ENCODE data around the gene PDE12. TPM values are rescaled to one million over a fixed set of nuclear protein-coding genes. Genes with fewer than 3 reads are reported as not detected.

Gene PDE12
- total and polyA plus RNA-seq, 11 donors = 2.7 to 14.6 (median 12.6) TPM

- DNase-seq (no peak), ATAC-seq (no peak)
- Histone ChIP-seq H3K9me3 (no peaks in the 10 kb centered on the region), H3K4me3 (no peak overlapping the region), H3K27ac (no peak overlapping the region), H3K36me3 (peaks cover 0 to 53% (median 41%) of the 10 kb centered on the region in 9 donors), H3K4me1 (peaks cover 0 to 50% (median 28%) of the 10 kb centered on the region in 12 donors), H3K27me3 (no peaks in the 10 kb centered on the region)
- no peak for TF ChIP-seq POLR2A (IDR thresholded peaks at IDR 0.05)
- intact Hi-C loops (cut with DNase I) = loop anchor here in 1 of 10 donors (5.0 kb wide), 1 partner anchor 38 kb away; the partner anchor contains the start of gene ARF4
- 95 to 100% (median 96%) methylated on average over 1 of the region's 1 CpG for WGBS, 4 donors
Observed at GRCh38 chr3:57559526-57559925, 3.5 kb downstream of the PDE12 start.

GRCh38 chr3:57569859-57570450, 13.9 kb downstream of the PDE12 start:
- no peak for TF ChIP-seq POLR2A (IDR thresholded peaks at IDR 0.05)
- TF ChIP-seq, protein P1, sequence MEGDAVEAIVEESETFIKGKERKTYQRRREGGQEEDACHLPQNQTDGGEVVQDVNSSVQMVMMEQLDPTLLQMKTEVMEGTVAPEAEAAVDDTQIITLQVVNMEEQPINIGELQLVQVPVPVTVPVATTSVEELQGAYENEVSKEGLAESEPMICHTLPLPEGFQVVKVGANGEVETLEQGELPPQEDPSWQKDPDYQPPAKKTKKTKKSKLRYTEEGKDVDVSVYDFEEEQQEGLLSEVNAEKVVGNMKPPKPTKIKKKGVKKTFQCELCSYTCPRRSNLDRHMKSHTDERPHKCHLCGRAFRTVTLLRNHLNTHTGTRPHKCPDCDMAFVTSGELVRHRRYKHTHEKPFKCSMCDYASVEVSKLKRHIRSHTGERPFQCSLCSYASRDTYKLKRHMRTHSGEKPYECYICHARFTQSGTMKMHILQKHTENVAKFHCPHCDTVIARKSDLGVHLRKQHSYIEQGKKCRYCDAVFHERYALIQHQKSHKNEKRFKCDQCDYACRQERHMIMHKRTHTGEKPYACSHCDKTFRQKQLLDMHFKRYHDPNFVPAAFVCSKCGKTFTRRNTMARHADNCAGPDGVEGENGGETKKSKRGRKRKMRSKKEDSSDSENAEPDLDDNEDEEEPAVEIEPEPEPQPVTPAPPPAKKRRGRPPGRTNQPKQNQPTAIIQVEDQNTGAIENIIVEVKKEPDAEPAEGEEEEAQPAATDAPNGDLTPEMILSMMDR (IDR thresholded peaks at IDR 0.05) = no peak
- Histone ChIP-seq H3K4me1 (peaks cover 0 to 6% (median 0%) of the 10 kb centered on the region in 12 donors), H3K27me3 (no peaks in the 10 kb centered on the region), H3K27ac (no peak overlapping the region), H3K9me3 (no peaks in the 10 kb centered on the region), H3K4me3 (no peak overlapping the region), H3K36me3 (peaks cover 0 to 100% (median 77%) of the 10 kb centered on the region in 9 donors)
- WGBS, 4 donors = 78 to 94% (median 82%) methylated on average over 5 to 6 of the region's 6 CpGs
- DNase-seq (no peak), ATAC-seq (no peak)
- intact Hi-C loops (cut with DNase I) = no loop called here

DNA sequence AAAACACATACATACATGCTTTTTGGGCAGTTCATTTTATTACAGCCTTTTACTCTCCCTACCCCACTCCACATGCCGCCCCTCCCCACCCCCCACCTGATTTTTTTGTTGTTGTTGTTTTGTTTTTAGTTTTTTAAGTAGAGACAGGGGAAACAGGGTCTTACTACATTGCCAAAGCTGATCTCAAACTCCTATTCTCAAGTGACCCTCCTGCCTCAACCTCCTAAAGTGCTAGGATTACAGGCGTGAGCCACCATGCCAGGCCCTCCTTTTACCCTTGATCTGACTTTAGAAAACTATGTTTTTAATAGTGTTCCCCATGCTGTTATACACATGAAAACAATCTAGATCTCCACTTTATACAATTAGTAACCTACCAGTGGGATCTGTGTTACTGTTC, 14.8 kb downstream of the PDE12 start:
- no peaks in the 10 kb centered on the region for H3K9me3 ChIP-seq
- no peak overlapping the region for H3K4me3 ChIP-seq
- peaks cover 0 to 10% (median 0%) of the 10 kb centered on the region in 12 donors for H3K4me1 ChIP-seq
- H3K27me3 ChIP-seq = no peaks in the 10 kb centered on the region
- no peak overlapping the region for H3K27ac ChIP-seq
- no peak for DNase-seq
- 96 to 100% (median 98%) methylated on average over 2 of the region's 2 CpGs for WGBS, 4 donors
- ATAC-seq = no peak
- intact Hi-C loops (cut with DNase I) = no loop called here
- TF ChIP-seq, protein P1 (IDR thresholded peaks at IDR 0.05) = no peak
- TF ChIP-seq POLR2A (IDR thresholded peaks at IDR 0.05) = no peak
- H3K36me3 ChIP-seq = peaks cover 0 to 100% (median 77%) of the 10 kb centered on the region in 9 donors

DNA sequence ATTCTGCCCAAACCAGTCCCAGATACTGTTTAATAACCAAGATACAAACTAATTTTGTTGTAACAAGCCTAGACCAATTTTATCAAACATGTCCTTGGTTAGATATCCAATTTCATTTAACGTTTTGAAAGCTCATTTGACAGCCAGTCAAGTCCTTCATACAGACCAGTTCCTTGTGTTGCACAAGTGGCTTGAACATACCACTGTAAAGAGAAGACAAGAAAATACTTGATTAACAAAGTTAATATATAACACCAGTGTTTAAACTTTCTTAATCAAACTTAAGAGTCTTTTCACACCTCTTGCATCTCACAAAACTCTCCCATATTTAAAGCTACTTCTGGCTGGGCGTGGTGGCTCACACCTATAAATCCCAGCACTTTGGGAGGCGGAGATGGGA, 16.0 kb downstream of the PDE12 start:
- TF ChIP-seq POLR2A (IDR thresholded peaks at IDR 0.05) = no peak
- TF ChIP-seq, protein P1 (IDR thresholded peaks at IDR 0.05) = no peak
- H3K4me1 ChIP-seq = peaks cover 0 to 21% (median 7%) of the 10 kb centered on the region in 12 donors
- no peaks in the 10 kb centered on the region for H3K9me3 ChIP-seq
- ATAC-seq (no peak), DNase-seq (no peak)
- peaks cover 0 to 100% (median 75%) of the 10 kb centered on the region in 9 donors for H3K36me3 ChIP-seq
- H3K27ac ChIP-seq = no peak overlapping the region
- no peaks in the 10 kb centered on the region for H3K27me3 ChIP-seq
- H3K4me3 ChIP-seq = no peak overlapping the region
- intact Hi-C loops (cut with DNase I) = no loop called here
- WGBS, 4 donors = 71 to 78% (median 74%) methylated on average over 3 of the region's 3 CpGs
